ENCODE measurements around the gene PBLD. TPM values are rescaled to one million over a fixed set of nuclear protein-coding genes. Genes with fewer than 3 reads are reported as not detected.

The PBLD gene
- total RNA-seq = 3.4 and 6.7 TPM in 2 replicates

DNA sequence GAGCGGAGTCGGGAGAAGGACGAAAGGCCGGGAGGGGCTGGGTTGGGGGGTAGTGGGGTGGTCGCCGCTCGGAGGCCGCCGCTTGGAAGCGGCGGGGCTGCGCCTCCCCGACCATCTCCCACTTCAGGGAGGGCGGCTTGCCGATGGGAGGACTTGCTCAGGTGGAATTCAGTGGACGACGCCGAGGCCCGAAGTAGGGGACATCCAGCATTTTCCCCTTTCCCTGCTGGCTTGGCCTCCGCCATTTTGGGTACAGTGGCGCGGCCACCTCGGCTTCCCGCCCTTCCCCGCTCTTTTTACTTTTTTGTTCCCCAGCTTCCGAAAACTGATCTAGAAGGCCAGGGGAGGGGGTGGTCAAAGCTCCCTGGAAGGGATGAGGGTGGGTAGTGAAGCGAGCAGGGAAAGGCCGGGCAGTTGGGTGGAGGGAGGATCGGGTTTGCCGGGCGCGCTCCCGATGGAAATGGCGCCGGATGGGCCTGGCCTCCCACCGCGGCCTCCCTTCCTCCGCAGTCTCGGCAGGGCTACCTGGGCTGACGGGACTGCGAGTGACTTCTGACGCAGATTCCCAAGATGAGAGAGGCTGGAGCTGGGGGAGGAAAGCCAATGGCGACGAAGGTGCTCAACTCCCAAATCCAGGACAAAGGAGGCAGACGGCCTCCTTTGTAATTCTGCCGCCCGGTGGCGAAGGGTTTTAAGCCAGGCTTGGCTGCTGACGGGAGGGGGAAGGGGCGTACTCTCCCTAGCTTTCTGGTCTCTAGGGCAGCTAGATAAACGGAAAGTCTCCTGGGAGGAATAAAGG lies at the start of gene PBLD:
Gene PBLD, minus strand, starts transcription at position 670 of the 799 bp plus-strand sequence. CDS start 26,084 bp downstream, outside the sequence.

DNA sequence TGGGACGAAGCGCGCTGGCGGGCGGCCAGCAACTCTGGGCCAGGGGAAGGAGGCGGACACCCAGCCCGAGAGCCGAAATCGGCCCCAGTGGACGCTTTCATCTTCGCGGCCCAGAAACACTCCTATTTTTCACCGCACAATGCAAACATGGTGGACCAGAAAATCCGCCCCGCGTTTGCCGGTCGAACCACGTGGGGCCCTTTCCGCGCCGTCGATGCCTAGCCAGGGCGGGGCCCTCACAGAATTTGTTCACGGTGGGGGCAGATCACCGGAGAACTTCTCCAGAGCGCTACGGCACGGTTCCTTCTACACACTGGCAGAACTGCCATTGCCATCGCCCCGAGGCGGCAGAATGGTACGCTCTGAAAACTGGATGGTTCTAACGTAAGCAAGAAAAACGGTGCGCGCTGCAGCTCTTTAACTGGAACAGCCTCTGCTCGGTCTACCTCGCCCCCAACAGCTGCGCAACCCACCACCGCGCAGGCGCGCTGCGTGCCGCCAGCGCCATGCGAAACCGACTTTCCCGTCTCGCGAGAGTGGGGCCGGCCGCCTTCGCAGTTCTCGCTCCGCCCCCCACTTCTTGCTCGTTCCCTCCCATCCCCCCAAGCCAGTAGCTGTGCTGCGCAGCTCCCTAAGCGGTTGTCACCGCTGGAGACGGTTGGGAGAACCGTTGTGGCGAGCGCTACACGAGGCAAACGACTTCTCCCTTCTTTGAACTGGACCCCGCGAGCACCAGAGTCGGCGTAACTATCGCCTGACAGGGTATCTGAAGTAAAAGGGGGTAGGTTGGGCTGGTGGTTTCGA lies 1.1 kb downstream of the PBLD start, which contains the start of gene HNRNPH3:
Gene HNRNPH3, plus strand, starts transcription at position 610 of the 804 bp plus-strand sequence. CDS start 5,158 bp downstream, outside the sequence.

Other genes starting within 250 kb of the PBLD start
- gene MYPN, start 223.4 kb downstream of the PBLD start, total RNA-seq = 0.09 and 0.14 TPM in 2 replicates
- gene ATOH7, start 100.8 kb downstream of the PBLD start, total RNA-seq = 0.09 TPM in 1 of 2 replicates, not detected in the other
- gene HNRNPH3, start 864 bp downstream of the PBLD start, total RNA-seq = 15.9 and 16.6 TPM in 2 replicates
- gene RUFY2, start 74.3 kb upstream of the PBLD start, total RNA-seq = 16.1 and 17.9 TPM in 2 replicates
- gene DNA2, start 139.0 kb upstream of the PBLD start, total RNA-seq = 3.4 and 4.3 TPM in 2 replicates
- 14.6 and 27.8 TPM in 2 replicates for gene SLC25A16, start 194.6 kb upstream of the PBLD start, total RNA-seq
- gene TET1, start 227.4 kb upstream of the PBLD start, total RNA-seq = 2.1 and 3.6 TPM in 2 replicates

All from smooth muscle cell of bladder (primary cell).